ENCODE results near the gene ADAMTS12. TPM values are rescaled to one million over a fixed set of nuclear protein-coding genes. Genes with fewer than 3 reads are reported as not detected.

ADAMTS12 gene
- total RNA-seq, 1 experiment from 2014 or later = 17.5 TPM

DNA sequence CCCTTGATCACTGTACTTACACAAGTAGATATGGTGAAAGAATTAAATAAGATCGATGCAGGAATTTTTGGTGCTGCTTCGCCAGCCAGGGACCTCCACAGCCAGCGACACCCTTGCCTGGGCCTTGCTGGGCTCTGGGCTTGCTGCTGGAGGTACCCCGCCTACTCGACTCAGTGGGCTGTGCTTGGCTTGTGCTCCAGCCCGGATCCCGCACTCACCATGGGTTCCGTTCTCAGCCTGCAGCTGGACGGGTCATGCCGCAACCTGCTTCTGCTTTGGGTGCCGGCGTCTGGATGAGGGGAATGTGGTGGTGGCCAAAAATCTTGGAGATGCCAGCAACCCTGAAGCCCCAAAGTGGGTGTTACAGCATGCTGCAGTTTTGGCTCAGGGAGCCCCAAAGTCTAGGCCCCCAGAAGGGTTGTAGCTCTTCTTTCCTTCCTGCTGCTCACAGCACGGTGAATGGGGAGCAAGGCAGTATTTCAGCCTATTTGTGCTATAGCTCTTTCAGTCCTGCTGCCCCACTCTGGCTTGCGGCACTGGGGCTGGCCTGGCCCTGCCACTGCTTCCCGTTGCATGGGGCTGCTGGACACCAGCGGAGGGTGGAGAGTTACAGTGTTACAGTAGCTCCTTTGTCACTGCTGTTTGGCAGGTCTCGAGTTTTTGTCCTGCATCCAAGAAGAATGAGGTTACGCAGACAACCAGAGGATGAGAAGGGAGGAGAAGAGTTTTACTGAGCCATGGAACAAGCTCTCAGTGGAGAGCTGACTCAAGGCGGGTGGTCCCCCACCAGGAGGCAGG, 403.0 kb downstream of the ADAMTS12 start:
- Histone ChIP-seq H3K36me3 (no peaks in the 10 kb centered on the region), H3K4me1 (no peaks in the 10 kb centered on the region), H3K27ac (no peak overlapping the region), H3K4me3 (no peak overlapping the region), H3K27me3 (no peaks in the 10 kb centered on the region), H3K9me3 (replicated peaks) (no peaks in the 10 kb centered on the region; the same call in 1 of the 2 replicates)
- DNase-seq = no peak

- H3K4me1 ChIP-seq = no peaks in the 10 kb centered on the region
- DNase-seq = no peak
- no peak overlapping the region for H3K4me3 ChIP-seq
- H3K27me3 ChIP-seq = no peaks in the 10 kb centered on the region
- H3K36me3 ChIP-seq = no peaks in the 10 kb centered on the region
- no peaks in the 10 kb centered on the region; the same call in 1 of the 2 replicates for H3K9me3 ChIP-seq (replicated peaks)
- no peak overlapping the region for H3K27ac ChIP-seq
Observed at GRCh38 chr5:33487236-33487635, 404.6 kb downstream of the ADAMTS12 start.

DNA sequence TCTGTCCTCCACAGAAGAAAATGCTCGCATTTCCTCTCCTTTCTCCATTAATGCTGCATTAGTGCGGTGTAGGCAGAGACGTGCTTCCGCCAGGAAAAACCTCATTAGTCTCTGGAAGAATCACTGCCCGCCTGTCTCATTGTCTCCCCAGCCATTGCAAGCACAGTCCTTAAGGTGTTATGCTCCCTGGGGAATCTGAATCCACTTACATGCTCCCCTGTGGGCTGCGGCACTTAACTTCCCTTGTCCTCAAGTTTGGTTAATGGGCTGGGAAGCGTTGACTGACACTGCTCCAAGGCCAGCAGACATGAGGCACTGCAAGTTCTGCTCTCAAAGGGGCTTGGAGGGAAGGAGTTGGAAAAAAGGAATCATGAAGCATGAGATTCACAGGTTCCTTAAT, 409.5 kb downstream of the ADAMTS12 start:
- no peaks in the 10 kb centered on the region for H3K27me3 ChIP-seq
- no peaks in the 10 kb centered on the region; the same call in 1 of the 2 replicates for H3K9me3 ChIP-seq (replicated peaks)

GRCh38 chr5:33480876-33481275, 410.9 kb downstream of the ADAMTS12 start:
- H3K36me3 ChIP-seq = peaks cover 19% of the 10 kb centered on the region
- H3K27ac ChIP-seq = no peak overlapping the region
- H3K4me3 ChIP-seq = no peak overlapping the region
- DNase-seq = no peak
- no peaks in the 10 kb centered on the region for H3K4me1 ChIP-seq
- no peaks in the 10 kb centered on the region for H3K9me3 ChIP-seq (replicated peaks)
- no peaks in the 10 kb centered on the region for H3K27me3 ChIP-seq

More for the DNA sequence above, 409.5 kb downstream of the ADAMTS12 start:
- no peak for DNase-seq
- Histone ChIP-seq H3K4me1 (no peaks in the 10 kb centered on the region), H3K36me3 (peaks cover 7% of the 10 kb centered on the region), H3K27ac (no peak overlapping the region), H3K4me3 (no peak overlapping the region)

GRCh38 chr5:33479311-33479710, 412.5 kb downstream of the ADAMTS12 start:
- Histone ChIP-seq H3K36me3 (peaks cover 35% of the 10 kb centered on the region), H3K9me3 (replicated peaks) (no peaks in the 10 kb centered on the region)
- no peak for DNase-seq

GRCh38 chr5:33477816-33478215, 414.0 kb downstream of the ADAMTS12 start:
- H3K4me1 ChIP-seq = no peaks in the 10 kb centered on the region
- no peak for DNase-seq
- H3K27ac ChIP-seq = no peak overlapping the region
- no peaks in the 10 kb centered on the region for H3K27me3 ChIP-seq
- peaks cover 49% of the 10 kb centered on the region for H3K36me3 ChIP-seq
- no peaks in the 10 kb centered on the region for H3K9me3 ChIP-seq (replicated peaks)
- no peak overlapping the region for H3K4me3 ChIP-seq

More at GRCh38 chr5:33479311-33479710, 412.5 kb downstream of the ADAMTS12 start:
- no peak overlapping the region for H3K4me3 ChIP-seq
- H3K27ac ChIP-seq = no peak overlapping the region
- H3K27me3 ChIP-seq = no peaks in the 10 kb centered on the region
- H3K4me1 ChIP-seq = no peaks in the 10 kb centered on the region

DNA sequence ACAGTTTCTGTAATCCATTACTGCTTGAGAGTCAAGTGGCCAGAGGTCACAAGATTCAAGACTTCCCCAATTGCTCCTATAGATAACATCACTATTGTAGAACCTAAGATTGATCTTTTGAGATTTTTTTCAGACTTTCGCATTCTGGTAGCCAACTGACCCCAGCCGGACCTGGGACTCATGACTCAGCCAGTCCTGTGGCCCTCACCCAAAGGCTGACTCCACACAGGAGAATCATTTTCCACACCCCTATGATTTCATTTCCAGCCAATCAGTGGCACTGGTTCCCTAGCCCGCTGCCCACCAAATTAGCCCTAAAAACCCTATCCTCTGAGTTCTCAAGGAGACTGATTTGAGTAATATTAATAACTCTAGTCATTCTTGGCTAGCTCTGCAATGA, 414.8 kb downstream of the ADAMTS12 start:
- Histone ChIP-seq H3K4me3 (no peak overlapping the region), H3K27ac (no peak overlapping the region), H3K36me3 (peaks cover 58% of the 10 kb centered on the region), H3K9me3 (replicated peaks) (no peaks in the 10 kb centered on the region), H3K27me3 (no peaks in the 10 kb centered on the region), H3K4me1 (no peaks in the 10 kb centered on the region)
- no peak for DNase-seq

- H3K36me3 ChIP-seq = peaks cover 71% of the 10 kb centered on the region
- no peaks in the 10 kb centered on the region for H3K27me3 ChIP-seq
- H3K9me3 ChIP-seq (replicated peaks) = no peaks in the 10 kb centered on the region
- H3K4me1 ChIP-seq = no peaks in the 10 kb centered on the region
- no peak overlapping the region for H3K4me3 ChIP-seq
- no peak overlapping the region for H3K27ac ChIP-seq
- no peak for DNase-seq
Observed at GRCh38 chr5:33475706-33476105, 416.1 kb downstream of the ADAMTS12 start.

DNA sequence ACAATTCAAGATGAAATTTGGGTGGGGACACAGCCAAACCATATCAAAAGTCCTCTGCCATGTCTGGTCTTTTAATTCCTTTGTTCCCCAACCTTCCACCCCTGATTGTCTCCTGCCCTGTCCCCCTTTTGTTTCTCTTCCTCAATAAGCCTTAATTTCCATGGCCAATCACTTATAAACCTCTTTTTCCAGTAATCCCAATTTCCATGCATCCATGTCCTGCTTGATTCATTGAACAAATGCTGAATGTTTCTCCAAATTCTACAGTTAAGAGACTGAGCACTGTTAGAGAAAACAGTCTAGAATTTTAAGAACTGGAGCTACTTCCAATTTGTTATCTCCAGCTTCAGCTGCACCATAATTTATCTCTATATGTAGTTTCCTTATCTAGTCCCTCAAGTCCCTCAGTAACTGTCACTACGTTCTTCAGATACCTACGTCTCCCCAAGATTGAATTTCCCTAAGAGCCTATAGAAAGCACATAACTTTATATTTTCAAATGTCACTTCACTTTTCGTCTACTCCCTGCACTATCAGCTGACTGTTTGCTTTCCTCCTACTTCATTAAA, 416.8 kb downstream of the ADAMTS12 start:
- Histone ChIP-seq H3K9me3 (replicated peaks) (no peaks in the 10 kb centered on the region), H3K36me3 (peaks cover 76% of the 10 kb centered on the region), H3K4me3 (no peak overlapping the region), H3K27me3 (no peaks in the 10 kb centered on the region), H3K4me1 (no peaks in the 10 kb centered on the region), H3K27ac (no peak overlapping the region)
- DNase-seq = no peak

- Histone ChIP-seq H3K9me3 (replicated peaks) (no peaks in the 10 kb centered on the region), H3K4me3 (no peak overlapping the region), H3K4me1 (no peaks in the 10 kb centered on the region), H3K36me3 (peaks cover 83% of the 10 kb centered on the region), H3K27me3 (no peaks in the 10 kb centered on the region), H3K27ac (no peak overlapping the region)
- DNase-seq = no peak
Observed at GRCh38 chr5:33474004-33474403, 417.8 kb downstream of the ADAMTS12 start.

Other genes with a start within 250 kb of the ADAMTS12 start
- not detected in 2 replicates for gene RXFP3, start 44.4 kb upstream of the ADAMTS12 start, total RNA-seq (2014; rRNA removed; shearing (Covaris generic))
- gene SLC45A2, start 92.7 kb upstream of the ADAMTS12 start, total RNA-seq (2014; rRNA removed; shearing (Covaris generic)) = not detected in 2 replicates
- gene AMACR, start 116.1 kb upstream of the ADAMTS12 start, total RNA-seq (2014; rRNA removed; shearing (Covaris generic)) = 7.4 and 9.5 TPM in 2 replicates
- 16.1 and 16.9 TPM in 2 replicates for gene C1QTNF3, start 151.2 kb upstream of the ADAMTS12 start, total RNA-seq (2014; rRNA removed; shearing (Covaris generic))

All from SJCRH30 (cell line).